ENCODE results near the gene SLMAP.

SLMAP gene

DNA sequence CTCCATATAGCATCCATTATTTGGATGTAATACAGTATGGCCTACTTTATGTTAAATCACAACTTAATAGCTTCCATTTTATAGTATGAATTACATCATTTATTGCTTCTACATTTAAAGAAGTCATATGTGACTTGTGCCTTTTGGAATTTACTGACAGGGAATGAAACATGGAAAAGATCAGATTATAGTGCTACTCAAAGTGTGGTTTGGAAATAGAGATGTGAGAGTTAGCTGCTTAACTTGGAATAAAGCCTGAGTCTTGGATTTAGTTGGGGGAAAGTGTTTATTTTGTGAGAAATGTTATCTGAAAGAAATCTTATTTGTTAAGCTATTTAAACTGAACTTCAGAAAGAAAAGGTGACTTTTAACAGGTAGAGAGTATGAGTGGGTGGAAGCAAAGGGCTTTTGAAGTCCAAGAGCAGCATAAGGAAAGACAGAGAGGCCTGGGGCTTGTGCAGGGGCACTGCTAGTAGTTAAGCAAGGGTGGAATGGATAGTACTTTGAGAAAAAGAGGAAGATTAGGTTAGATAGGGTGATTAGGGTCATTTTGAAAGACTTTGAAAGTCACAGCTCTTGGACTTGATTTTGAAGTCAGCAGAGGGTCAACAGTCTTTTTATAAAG, 60.5 kb downstream of the SLMAP start:
- intact Hi-C loops (cut with DNase I), result no loop called here
- no peak for DNase-seq

GRCh38 chr3:57818772-57819171, 62.7 kb downstream of the SLMAP start:
- intact Hi-C loops (cut with DNase I), result no loop called here
- DNase-seq, result no peak

- DNase-seq, result no peak
- intact Hi-C loops (cut with DNase I), result loop anchor here (5.0 kb wide), 1 partner anchor 63 kb away; the partner anchor contains the start of gene SLMAP
These were observed 64.4 kb downstream of the SLMAP start for GRCh38 chr3:57820479-57820878.

- intact Hi-C loops (cut with DNase I), result loop anchor here (5.0 kb wide), 1 partner anchor 64 kb away; the partner anchor contains the start of gene SLMAP
These were observed 65.7 kb downstream of the SLMAP start for GRCh38 chr3:57821765-57822164.

GRCh38 chr3:57822686-57823085, 66.6 kb downstream of the SLMAP start:
- no peak for DNase-seq
- intact Hi-C loops (cut with DNase I), result loop anchor here (5.0 kb wide), 1 partner anchor 65 kb away; the partner anchor contains the start of gene SLMAP

More at GRCh38 chr3:57821765-57822164, 65.7 kb downstream of the SLMAP start:
- no peak for DNase-seq

DNA sequence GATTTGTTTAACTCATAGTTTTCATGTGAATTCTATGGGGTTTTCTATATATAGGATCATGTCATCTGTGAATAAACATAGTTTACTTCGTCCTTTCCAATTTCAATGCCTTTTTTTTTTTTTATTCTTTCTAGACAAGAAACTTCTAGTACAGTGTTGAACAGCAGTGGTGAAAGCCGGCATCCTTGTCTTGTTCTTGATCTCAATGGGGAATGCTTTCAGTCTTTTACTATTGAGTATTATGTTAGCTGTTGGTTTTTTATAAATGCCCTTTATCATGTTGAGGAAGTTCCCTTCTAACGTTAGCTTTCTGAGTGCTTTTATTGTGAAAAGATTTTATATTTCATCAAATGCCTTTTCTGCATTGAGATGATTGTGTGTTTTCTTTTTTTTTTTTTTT, 69.0 kb downstream of the SLMAP start:
- intact Hi-C loops (cut with DNase I), result no loop called here
- no peak for DNase-seq

- intact Hi-C loops (cut with DNase I), result no loop called here
- no peak for DNase-seq
These were observed 70.3 kb downstream of the SLMAP start for GRCh38 chr3:57826245-57826951.

DNA sequence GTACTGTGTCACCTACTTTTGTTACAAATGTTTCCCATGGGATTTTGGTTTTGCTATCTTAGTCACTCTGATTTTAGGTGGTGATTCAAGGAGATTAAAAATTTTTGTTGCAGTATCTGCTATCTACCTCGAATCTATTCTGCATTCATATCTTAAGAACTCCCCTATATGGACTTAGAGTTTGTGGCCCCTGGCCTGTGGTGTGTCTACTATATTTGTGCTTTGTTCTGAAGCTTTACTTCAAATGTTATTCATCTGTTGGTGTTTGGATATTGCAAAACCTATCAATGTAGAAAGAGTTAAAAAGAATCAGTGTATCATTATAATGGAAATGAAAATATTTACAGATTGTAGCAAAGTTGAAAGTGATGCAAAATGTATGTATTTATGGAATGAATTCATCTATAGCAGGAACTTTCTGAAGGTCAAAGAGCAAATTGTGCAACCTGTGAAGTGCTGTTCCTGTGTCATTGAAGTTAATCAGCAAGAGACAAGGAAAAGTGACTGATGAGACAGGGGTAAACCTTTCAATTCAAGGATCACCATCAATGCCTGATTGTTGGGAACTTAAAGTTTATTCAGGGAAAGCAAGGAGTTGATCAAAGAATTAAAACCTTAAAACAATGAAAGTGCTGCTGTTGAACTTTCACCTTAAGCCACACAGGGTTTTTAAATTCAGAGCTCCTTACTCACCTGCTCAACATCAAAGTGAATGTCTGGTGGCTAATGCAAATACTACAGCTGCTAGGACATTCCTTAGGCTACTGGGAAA, 71.0 kb downstream of the SLMAP start:
- DNase-seq, result no peak
- intact Hi-C loops (cut with DNase I), result no loop called here

DNA sequence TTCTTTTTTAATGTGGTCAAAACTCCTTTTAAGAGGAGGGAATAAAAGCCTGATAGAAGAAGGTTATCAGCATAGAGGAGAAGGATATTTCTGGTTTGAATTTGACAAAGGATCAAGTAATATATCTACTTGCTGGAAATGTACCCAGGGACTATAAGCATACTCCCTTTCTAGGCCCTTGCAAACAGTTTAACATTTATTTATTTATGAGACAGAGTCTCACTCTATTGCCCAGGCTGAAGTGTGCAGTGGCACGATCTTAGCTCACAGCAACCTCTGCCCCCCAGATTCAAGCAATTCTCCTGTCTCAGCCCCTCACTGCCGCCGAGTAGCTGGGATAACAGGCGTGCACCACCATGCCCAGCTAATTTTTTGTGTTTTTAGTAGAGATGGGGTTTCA, 71.6 kb downstream of the SLMAP start:
- intact Hi-C loops (cut with DNase I), result no loop called here
- DNase-seq, result no peak

DNA sequence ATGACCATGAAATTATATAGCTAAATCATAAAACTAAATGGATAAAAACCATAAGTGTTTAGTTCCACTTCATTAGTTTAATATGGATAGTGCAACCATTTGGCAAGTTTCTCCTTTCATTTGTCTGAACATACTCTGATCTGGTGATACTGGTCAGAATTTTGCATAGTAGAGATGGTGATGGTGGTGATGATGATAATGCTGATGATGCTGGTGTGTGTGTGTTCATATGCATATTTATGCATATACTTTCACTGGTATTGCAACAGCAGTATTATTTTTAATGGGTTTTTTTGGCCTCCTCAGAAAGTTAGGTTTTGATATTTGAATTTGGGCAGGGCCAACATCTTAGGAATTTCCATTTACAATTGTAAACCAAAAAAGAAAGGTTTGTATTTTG, 76.4 kb downstream of the SLMAP start:
- DNase-seq, result no peak
- intact Hi-C loops (cut with DNase I), result no loop called here

GRCh38 chr3:57832900-57833313, 76.8 kb downstream of the SLMAP start:
- DNase-seq, result no peak
- intact Hi-C loops (cut with DNase I), result no loop called here

DNA sequence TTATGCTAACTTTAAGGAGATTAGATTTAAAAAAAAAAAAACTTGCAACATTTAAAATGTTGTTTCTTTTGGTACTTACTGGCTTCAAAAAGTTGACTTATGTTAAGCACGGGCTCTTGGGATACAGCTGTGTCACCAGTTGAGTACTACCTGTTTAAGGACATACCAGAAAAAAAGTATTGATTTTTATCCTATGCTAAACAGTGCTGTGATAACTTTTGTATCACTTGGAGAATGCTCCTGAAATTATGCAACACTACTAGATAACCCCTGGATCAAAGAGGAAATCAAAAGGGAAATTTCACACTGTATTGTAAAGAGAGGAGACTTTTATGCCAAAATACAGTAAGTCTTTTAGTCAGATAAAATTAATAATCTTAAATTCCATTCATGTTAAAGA, 77.7 kb downstream of the SLMAP start:
- no peak for DNase-seq
- intact Hi-C loops (cut with DNase I), result no loop called here

DNA sequence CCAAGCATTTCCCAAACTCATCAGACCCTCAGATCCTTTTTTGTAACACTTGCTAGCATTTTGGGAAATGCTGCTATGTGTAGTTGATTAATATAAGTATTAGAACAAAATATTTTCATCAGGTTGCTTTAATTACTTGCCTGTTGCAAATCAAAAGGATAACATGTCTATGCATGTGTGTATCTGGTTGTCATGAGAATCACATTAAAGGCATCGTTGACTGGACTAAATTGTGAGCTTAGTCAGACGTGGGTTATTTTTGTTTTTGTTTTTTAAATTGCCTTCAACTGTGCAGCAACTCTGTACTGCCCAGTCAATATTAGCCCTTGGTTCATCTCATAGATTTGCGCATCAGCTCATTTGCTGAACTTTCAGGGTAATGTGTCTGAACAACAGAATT, 81.6 kb downstream of the SLMAP start:
- no peak for DNase-seq
- intact Hi-C loops (cut with DNase I), result no loop called here

- no peak for DNase-seq
- intact Hi-C loops (cut with DNase I), result no loop called here
These were observed 82.5 kb downstream of the SLMAP start for GRCh38 chr3:57838627-57839026.

DNA sequence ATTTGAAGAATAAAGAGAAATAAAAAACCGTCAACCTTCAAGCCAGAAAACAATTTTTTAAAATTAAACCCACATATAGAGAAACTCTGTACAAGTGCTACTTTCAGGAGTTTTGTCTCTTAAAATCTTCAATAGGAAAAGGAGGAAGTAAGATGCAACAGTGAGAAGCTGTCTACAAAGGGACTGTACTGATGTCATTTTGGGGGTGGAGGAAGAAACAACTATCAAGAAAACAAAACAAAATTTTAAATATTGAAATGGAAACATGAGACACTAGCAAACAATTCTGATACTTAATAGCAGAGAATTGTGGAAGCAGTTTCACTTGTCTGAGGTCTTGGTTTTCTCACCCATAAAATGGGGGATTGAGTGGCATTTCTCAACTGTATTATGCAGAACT, 84.4 kb downstream of the SLMAP start:
- no peak for DNase-seq
- intact Hi-C loops (cut with DNase I), result no loop called here

DNA sequence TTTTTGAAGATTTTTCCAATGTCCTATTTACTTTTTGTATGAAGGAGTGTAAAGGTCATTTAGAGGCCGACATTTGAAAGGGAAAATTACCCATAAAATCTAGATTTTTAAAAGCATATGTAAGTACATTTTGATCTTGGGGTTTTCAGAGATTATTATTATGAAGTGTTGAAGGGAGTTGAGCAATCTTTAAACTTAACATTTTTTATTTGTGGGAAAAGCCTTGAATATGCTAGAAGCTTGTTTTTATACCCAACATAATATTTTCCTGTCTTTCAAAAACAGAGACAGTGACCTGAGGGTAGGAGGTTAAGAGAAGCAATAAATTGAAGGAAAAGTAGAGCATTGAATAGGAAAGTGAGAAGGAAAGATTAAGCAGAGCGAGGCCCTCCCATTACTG, 85.7 kb downstream of the SLMAP start:
- DNase-seq, result no peak
- intact Hi-C loops (cut with DNase I), result no loop called here

GRCh38 chr3:57848177-57848738, 92.1 kb downstream of the SLMAP start:
- intact Hi-C loops (cut with DNase I), result no loop called here
- DNase-seq, result no peak

DNA sequence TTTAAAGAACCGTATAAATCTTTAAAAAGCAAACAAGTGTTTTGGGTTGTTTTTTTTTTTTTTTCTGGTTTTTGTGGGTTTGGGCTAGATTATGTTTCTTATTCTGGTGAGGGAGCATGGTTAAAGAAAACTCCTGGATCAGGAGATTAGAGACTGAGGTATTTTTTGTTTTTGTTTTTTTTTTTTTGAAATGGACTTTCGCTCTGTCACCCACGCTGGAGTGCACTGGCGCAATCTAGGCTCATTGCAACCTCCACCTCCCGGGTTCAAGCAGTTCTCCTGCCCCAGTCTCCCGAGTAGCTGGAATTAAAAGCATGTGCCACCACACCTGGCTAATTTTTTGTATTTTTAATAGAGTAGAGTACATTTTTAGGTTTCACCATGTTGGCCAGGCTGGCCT, 95.2 kb downstream of the SLMAP start:
- DNase-seq, result no peak
- intact Hi-C loops (cut with DNase I), result no loop called here

GRCh38 chr3:57852896-57853295, 96.8 kb downstream of the SLMAP start:
- intact Hi-C loops (cut with DNase I), result no loop called here
- DNase-seq, result no peak

GRCh38 chr3:57855281-57855680, 99.2 kb downstream of the SLMAP start:
- DNase-seq, result no peak
- intact Hi-C loops (cut with DNase I), result no loop called here
